ENCODE results near the gene RPS13.

RPS13 gene

DNA sequence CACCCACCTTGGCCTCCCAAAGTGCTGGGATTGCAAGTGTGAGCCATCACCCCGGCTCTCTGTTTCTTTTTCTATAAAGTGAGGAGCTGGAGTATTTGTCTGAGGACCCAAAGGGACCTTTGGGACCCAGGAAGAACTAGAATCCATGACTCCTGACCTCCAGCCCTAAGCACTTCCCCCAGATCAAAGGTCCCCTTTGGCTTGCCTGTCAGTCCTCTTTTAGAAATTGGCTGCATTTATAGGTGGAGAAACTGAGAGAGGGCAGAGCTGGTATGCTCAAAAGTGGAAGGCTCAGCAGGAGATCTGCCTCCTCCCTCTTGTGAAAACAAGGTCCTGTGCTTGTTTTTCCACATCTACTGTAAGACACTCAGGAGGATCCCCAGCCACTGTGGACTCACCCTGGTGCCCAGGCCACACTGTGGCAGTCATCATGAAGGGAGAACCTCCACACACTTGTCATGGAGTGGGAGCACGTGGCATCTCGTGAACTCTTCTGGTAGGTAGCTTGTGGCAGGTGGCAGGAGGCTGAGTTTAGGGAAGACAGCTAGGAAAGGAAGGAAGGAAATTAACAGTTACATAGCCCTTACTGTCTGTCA lies 50.9 kb downstream of the RPS13 start:
- TF ChIP-seq, protein P1, sequence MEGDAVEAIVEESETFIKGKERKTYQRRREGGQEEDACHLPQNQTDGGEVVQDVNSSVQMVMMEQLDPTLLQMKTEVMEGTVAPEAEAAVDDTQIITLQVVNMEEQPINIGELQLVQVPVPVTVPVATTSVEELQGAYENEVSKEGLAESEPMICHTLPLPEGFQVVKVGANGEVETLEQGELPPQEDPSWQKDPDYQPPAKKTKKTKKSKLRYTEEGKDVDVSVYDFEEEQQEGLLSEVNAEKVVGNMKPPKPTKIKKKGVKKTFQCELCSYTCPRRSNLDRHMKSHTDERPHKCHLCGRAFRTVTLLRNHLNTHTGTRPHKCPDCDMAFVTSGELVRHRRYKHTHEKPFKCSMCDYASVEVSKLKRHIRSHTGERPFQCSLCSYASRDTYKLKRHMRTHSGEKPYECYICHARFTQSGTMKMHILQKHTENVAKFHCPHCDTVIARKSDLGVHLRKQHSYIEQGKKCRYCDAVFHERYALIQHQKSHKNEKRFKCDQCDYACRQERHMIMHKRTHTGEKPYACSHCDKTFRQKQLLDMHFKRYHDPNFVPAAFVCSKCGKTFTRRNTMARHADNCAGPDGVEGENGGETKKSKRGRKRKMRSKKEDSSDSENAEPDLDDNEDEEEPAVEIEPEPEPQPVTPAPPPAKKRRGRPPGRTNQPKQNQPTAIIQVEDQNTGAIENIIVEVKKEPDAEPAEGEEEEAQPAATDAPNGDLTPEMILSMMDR (IDR thresholded peaks at IDR 0.05; ENCODE audit: low read depth, low read length) = no peak
- in situ Hi-C loops (cut with HindIII; ENCODE audit: low sequenced_read_pairs) = no loop called here
- DNase-seq (ENCODE audit: low read depth, low spot score) = no peak
- H3K4me3 ChIP-seq (ENCODE audit: low read depth, low read length) = no peak overlapping the region

DNA sequence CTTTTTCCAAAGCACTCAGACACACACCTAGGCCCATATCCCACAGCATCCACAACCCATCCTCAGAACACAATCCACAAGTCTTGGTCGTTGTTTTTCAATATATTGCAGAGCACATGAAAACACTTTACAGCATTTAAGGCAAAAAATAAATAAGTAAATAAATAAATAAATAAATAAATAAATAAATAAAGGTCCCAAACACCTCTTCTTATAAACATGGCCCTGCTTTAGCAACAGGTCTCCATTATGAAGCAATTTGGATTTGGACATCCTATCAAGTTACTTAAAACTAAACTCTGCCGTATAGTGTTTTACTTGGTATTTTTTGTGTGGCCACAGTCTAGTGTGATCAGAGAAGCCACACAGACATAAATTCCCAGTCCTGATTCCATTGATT lies 52.5 kb downstream of the RPS13 start:
- in situ Hi-C loops (cut with HindIII; ENCODE audit: low sequenced_read_pairs) = no loop called here
- TF ChIP-seq, protein P1 (IDR thresholded peaks at IDR 0.05; ENCODE audit: low read depth, low read length) = no peak
- H3K4me3 ChIP-seq (ENCODE audit: low read depth, low read length) = no peak overlapping the region
- DNase-seq (ENCODE audit: low read depth, low spot score) = no peak
